ENCODE data around the gene FBXW11. TPM values are rescaled to one million over a fixed set of nuclear protein-coding genes. Genes with fewer than 3 reads are reported as not detected.

Gene FBXW11
- total RNA-seq, 1 donor from 2014 or later, result 52.5 TPM

- Mint-ChIP-seq H3K4me3 (no peak overlapping the region), H3K36me3 (peaks cover 8% of the 10 kb centered on the region), H3K27ac (peak overlapping the region; percentile 2), H3K27me3 (peaks cover 3% of the 10 kb centered on the region), H3K4me1 (ENCODE audit: unreplicated experiment) (peaks cover 14% of the 10 kb centered on the region), H3K9me3 (peaks cover 4% of the 10 kb centered on the region)
- no peak for DNase-seq (ENCODE audit: extremely low spot score, unreplicated experiment)
- no peak for TF ChIP-seq CTCF (conservative IDR thresholded peaks at IDR 0.05)
Measured at GRCh38 chr5:171841984-171842776, 164.3 kb downstream of the FBXW11 start.

- Mint-ChIP-seq H3K4me1 (ENCODE audit: unreplicated experiment) (peaks cover 8% of the 10 kb centered on the region), H3K27ac (no peak overlapping the region), H3K4me3 (no peak overlapping the region), H3K36me3 (peaks cover 8% of the 10 kb centered on the region), H3K27me3 (peaks cover 3% of the 10 kb centered on the region), H3K9me3 (peaks cover 4% of the 10 kb centered on the region)
- no peak for TF ChIP-seq CTCF (conservative IDR thresholded peaks at IDR 0.05)
- DNase-seq (ENCODE audit: extremely low spot score, unreplicated experiment), result no peak
Measured at GRCh38 chr5:171840711-171841522, 165.5 kb downstream of the FBXW11 start.

- TF ChIP-seq CTCF (conservative IDR thresholded peaks at IDR 0.05), result no peak
- Mint-ChIP-seq H3K36me3 (peaks cover 8% of the 10 kb centered on the region), H3K9me3 (peaks cover 4% of the 10 kb centered on the region), H3K4me3 (no peak overlapping the region), H3K27ac (no peak overlapping the region), H3K4me1 (ENCODE audit: unreplicated experiment) (peaks cover 2% of the 10 kb centered on the region), H3K27me3 (peaks cover 3% of the 10 kb centered on the region)
- DNase-seq (ENCODE audit: extremely low spot score, unreplicated experiment), result no peak
Measured at GRCh38 chr5:171840066-171840465, 166.4 kb downstream of the FBXW11 start.

GRCh38 chr5:171839112-171839511, 167.3 kb downstream of the FBXW11 start:
- H3K27ac Mint-ChIP-seq, result no peak overlapping the region
- H3K27me3 Mint-ChIP-seq, result peaks cover 3% of the 10 kb centered on the region
- peaks cover 8% of the 10 kb centered on the region for H3K36me3 Mint-ChIP-seq

GRCh38 chr5:171838066-171838465, 168.4 kb downstream of the FBXW11 start:
- TF ChIP-seq CTCF (conservative IDR thresholded peaks at IDR 0.05), result no peak
- H3K9me3 Mint-ChIP-seq, result peaks cover 4% of the 10 kb centered on the region

More at GRCh38 chr5:171839112-171839511, 167.3 kb downstream of the FBXW11 start:
- Mint-ChIP-seq H3K4me1 (ENCODE audit: unreplicated experiment) (no peaks in the 10 kb centered on the region), H3K9me3 (peaks cover 4% of the 10 kb centered on the region), H3K4me3 (no peak overlapping the region)
- TF ChIP-seq CTCF (conservative IDR thresholded peaks at IDR 0.05), result no peak
- no peak for DNase-seq (ENCODE audit: extremely low spot score, unreplicated experiment)

More at GRCh38 chr5:171838066-171838465, 168.4 kb downstream of the FBXW11 start:
- H3K27ac Mint-ChIP-seq, result no peak overlapping the region
- H3K4me1 Mint-ChIP-seq (ENCODE audit: unreplicated experiment), result no peaks in the 10 kb centered on the region
- H3K27me3 Mint-ChIP-seq, result peaks cover 3% of the 10 kb centered on the region
- no peak overlapping the region for H3K4me3 Mint-ChIP-seq
- peaks cover 8% of the 10 kb centered on the region for H3K36me3 Mint-ChIP-seq
- DNase-seq (ENCODE audit: extremely low spot score, unreplicated experiment), result no peak
